ENCODE measurements around the gene PCP4L1. TPM values are rescaled to one million over a fixed set of nuclear protein-coding genes. Genes with fewer than 3 reads are reported as not detected.
"Not testable (repeated sequence)": the region's sequence is repeated elsewhere in the genome, so short reads cannot be mapped to it uniquely, and the experiment has no call there.

Gene PCP4L1
- under 1 TPM; 0.39 to 0.80 TPM for total RNA-seq

GRCh38 chr1:161258439-161259344, at the start of gene PCP4L1:
Gene PCP4L1, plus strand, starts transcription at chr1:161258745. Its CDS starts 230 bp downstream, at chr1:161258975.
- Mint-ChIP-seq H3K27ac (no peak within 1 kb of the TSS), H3K27me3 (peaks cover 67% of the 10 kb centered on the region)

GRCh38 chr1:161209790-161210409, 48.6 kb upstream of the PCP4L1 start:
- Mint-ChIP-seq H3K36me3 (peaks cover 39% of the 10 kb centered on the region), H3K9me3 (no peaks in the 10 kb centered on the region), H3K4me1 (peaks cover 34% of the 10 kb centered on the region), H3K27me3 (no peaks in the 10 kb centered on the region), H3K4me3 (no peak overlapping the region), H3K27ac (peak overlapping the region; percentile 71)
- DNase-seq: peak; percentile 73

More at GRCh38 chr1:161258439-161259344, at the start of gene PCP4L1:
- Mint-ChIP-seq H3K4me1 (peaks cover 10% of the 10 kb centered on the region), H3K9me3 (peaks cover 18% of the 10 kb centered on the region), H3K36me3 (peaks cover 11% of the 10 kb centered on the region), H3K4me3 (peak within 1 kb of the TSS; percentile 68)
- peak; percentile 57 for DNase-seq

- H3K36me3 Mint-ChIP-seq: peaks cover 34% of the 10 kb centered on the region
- H3K27me3 Mint-ChIP-seq: no peaks in the 10 kb centered on the region
- H3K4me3 Mint-ChIP-seq: no peak overlapping the region
- peaks cover 45% of the 10 kb centered on the region for H3K4me1 Mint-ChIP-seq
- no peaks in the 10 kb centered on the region for H3K9me3 Mint-ChIP-seq
- no peak for DNase-seq
- no peak overlapping the region for H3K27ac Mint-ChIP-seq
These were observed 44.2 kb upstream of the PCP4L1 start for GRCh38 chr1:161214369-161214768.

GRCh38 chr1:161215076-161215475, 43.5 kb upstream of the PCP4L1 start, which contains the start of gene FCER1G:
Gene FCER1G, plus strand, starts transcription at chr1:161215295. Its CDS starts 27 bp downstream, at chr1:161215322.
- Mint-ChIP-seq H3K4me1 (peaks cover 47% of the 10 kb centered on the region), H3K36me3 (peaks cover 28% of the 10 kb centered on the region), H3K27me3 (no peaks in the 10 kb centered on the region), H3K27ac (peak within 1 kb of the TSS; percentile 77), H3K4me3 (peak within 1 kb of the TSS; percentile 49), H3K9me3 (no peaks in the 10 kb centered on the region)
- DNase-seq: no peak

- no peak for DNase-seq
- H3K27ac Mint-ChIP-seq: peak overlapping the region; percentile 84
- peak overlapping the region; percentile 40 for H3K4me3 Mint-ChIP-seq
- H3K9me3 Mint-ChIP-seq: no peaks in the 10 kb centered on the region
- H3K27me3 Mint-ChIP-seq: no peaks in the 10 kb centered on the region
- peaks cover 21% of the 10 kb centered on the region for H3K36me3 Mint-ChIP-seq
- H3K4me1 Mint-ChIP-seq: peaks cover 52% of the 10 kb centered on the region
These were observed 41.4 kb upstream of the PCP4L1 start for GRCh38 chr1:161216945-161217712.

GRCh38 chr1:161217831-161218230, 40.7 kb upstream of the PCP4L1 start:
- peaks cover 53% of the 10 kb centered on the region for H3K4me1 Mint-ChIP-seq
- peak overlapping the region; percentile 19 for H3K4me3 Mint-ChIP-seq
- H3K27ac Mint-ChIP-seq: peak overlapping the region; percentile 84
- peaks cover 19% of the 10 kb centered on the region for H3K36me3 Mint-ChIP-seq
- H3K9me3 Mint-ChIP-seq: no peaks in the 10 kb centered on the region
- no peaks in the 10 kb centered on the region for H3K27me3 Mint-ChIP-seq
- DNase-seq: no peak

GRCh38 chr1:161218301-161219077, 40.1 kb upstream of the PCP4L1 start:
- H3K4me3 Mint-ChIP-seq: peak overlapping the region; percentile 15
- H3K4me1 Mint-ChIP-seq: peaks cover 53% of the 10 kb centered on the region
- H3K27me3 Mint-ChIP-seq: no peaks in the 10 kb centered on the region
- H3K9me3 Mint-ChIP-seq: no peaks in the 10 kb centered on the region
- H3K36me3 Mint-ChIP-seq: peaks cover 16% of the 10 kb centered on the region
- DNase-seq: no peak
- H3K27ac Mint-ChIP-seq: peak overlapping the region; percentile 84

- H3K27ac Mint-ChIP-seq: peak overlapping the region; percentile 84
These were observed 39.3 kb upstream of the PCP4L1 start for GRCh38 chr1:161219078-161219892.

GRCh38 chr1:161220002-161220401, 38.5 kb upstream of the PCP4L1 start:
- Mint-ChIP-seq H3K27ac (no peak overlapping the region), H3K4me3 (no peak overlapping the region), H3K9me3 (no peaks in the 10 kb centered on the region), H3K27me3 (no peaks in the 10 kb centered on the region), H3K4me1 (peaks cover 54% of the 10 kb centered on the region), H3K36me3 (peaks cover 4% of the 10 kb centered on the region)
- no peak for DNase-seq

More at GRCh38 chr1:161219078-161219892, 39.3 kb upstream of the PCP4L1 start:
- DNase-seq: no peak
- Mint-ChIP-seq H3K9me3 (no peaks in the 10 kb centered on the region), H3K36me3 (peaks cover 10% of the 10 kb centered on the region), H3K4me3 (no peak overlapping the region), H3K4me1 (peaks cover 57% of the 10 kb centered on the region), H3K27me3 (no peaks in the 10 kb centered on the region)

GRCh38 chr1:161222175-161223019, 36.1 kb upstream of the PCP4L1 start:
- DNase-seq: no peak
- peaks cover 2% of the 10 kb centered on the region for H3K36me3 Mint-ChIP-seq
- peak overlapping the region; percentile 26 for H3K27ac Mint-ChIP-seq
- no peaks in the 10 kb centered on the region for H3K27me3 Mint-ChIP-seq
- H3K4me1 Mint-ChIP-seq: peaks cover 57% of the 10 kb centered on the region
- no peak overlapping the region for H3K4me3 Mint-ChIP-seq
- H3K9me3 Mint-ChIP-seq: no peaks in the 10 kb centered on the region

GRCh38 chr1:161223805-161224694, 34.5 kb upstream of the PCP4L1 start:
- Mint-ChIP-seq H3K9me3 (no peaks in the 10 kb centered on the region), H3K4me3 (no peak overlapping the region), H3K36me3 (peaks cover 13% of the 10 kb centered on the region), H3K27ac (peak overlapping the region; percentile 25), H3K4me1 (peaks cover 48% of the 10 kb centered on the region), H3K27me3 (no peaks in the 10 kb centered on the region)
- DNase-seq: no peak

- H3K4me3 Mint-ChIP-seq, H3K27ac Mint-ChIP-seq, DNase-seq, H3K9me3 Mint-ChIP-seq, H3K27me3 Mint-ChIP-seq: not testable (repeated sequence)
- Mint-ChIP-seq H3K4me1 (peaks cover 41% of the 10 kb centered on the region), H3K36me3 (peaks cover 13% of the 10 kb centered on the region)
These were observed 33.9 kb upstream of the PCP4L1 start for GRCh38 chr1:161224695-161225087.

Data from activated naive CD8-positive, alpha-beta T cell treated with anti-CD3 and anti-CD28 coated beads for 36 hours (primary cell).